MM.1S (cell line): ENCODE measurements around the gene TSPAN12.

Experiments used
- DNase-seq: peaks from one replicate; pipeline ENCODE4 v3.0.0-alpha.2; 2015
- H2AFZ ChIP-seq: fragments of 300-600 bp; sonication (generic); 2 replicates; pipeline ENCODE4 v1.6.0; 2016; ENCODE audit warnings: antibody characterized with exemption, low read length
- H3F3A ChIP-seq: fragments of 300-600 bp; sonication (generic); 2 replicates; pipeline ENCODE4 v1.6.1; 2016; ENCODE audit warnings: mild to moderate bottlenecking, antibody characterized with exemption, low read length, moderate library complexity, mixed read lengths; ENCODE audit not compliant: insufficient read depth
- H3K27ac ChIP-seq: fragments of 300-600 bp; sonication (generic); 2 replicates; pipeline ENCODE4 v1.5.1; 2016; ENCODE audit warnings: mild to moderate bottlenecking, low read length
- H3K27me3 ChIP-seq: fragments of 300-600 bp; sonication (generic); replicated peaks from 2 replicates; pipeline ENCODE4 v1.6.0; 2016; ENCODE audit warnings: low read length; ENCODE audit not compliant: insufficient read depth
- H3K36me3 ChIP-seq: fragments of 300-600 bp; sonication (generic); replicated peaks from 2 replicates; pipeline ENCODE4 v1.6.1; 2016; ENCODE audit warnings: mild to moderate bottlenecking, low read length, mixed read lengths; ENCODE audit not compliant: insufficient read depth
- H3K4me1 ChIP-seq: fragments of 300-600 bp; sonication (generic); 2 replicates; pipeline ENCODE4 v1.6.1; 2016; ENCODE audit warnings: low read length, mixed read lengths
- H3K4me2 ChIP-seq: fragments of 300-600 bp; sonication (generic); 2 replicates; pipeline ENCODE4 v1.6.0; 2016; ENCODE audit warnings: low read depth, low read length
- H3K4me3 ChIP-seq: fragments of 300-600 bp; sonication (generic); 2 replicates; pipeline ENCODE4 v1.5.1; 2016; ENCODE audit warnings: low read length, mixed read lengths
- H3K79me2 ChIP-seq: fragments of 300-600 bp; sonication (generic); 2 replicates; pipeline ENCODE4 v1.6.1; 2016; ENCODE audit warnings: mixed run types, low read length, mixed read lengths
- H3K9ac ChIP-seq: fragments of 300-600 bp; sonication (generic); 2 replicates; pipeline ENCODE4 v1.6.1; 2016; ENCODE audit warnings: low read length, mixed read lengths
- H3K9me2 ChIP-seq: fragments of 300-600 bp; sonication (generic); replicated peaks from 2 replicates; pipeline ENCODE4 v1.6.1; 2016; ENCODE audit warnings: mild to moderate bottlenecking, low read length, mixed read lengths; ENCODE audit not compliant: insufficient read depth
- H3K9me3 ChIP-seq: fragments of 300-600 bp; sonication (generic); replicated peaks from 2 replicates; pipeline ENCODE4 v1.6.1; 2016; ENCODE audit warnings: mild to moderate bottlenecking, low read length, mixed read lengths; ENCODE audit not compliant: insufficient read depth
- H4K20me1 ChIP-seq: fragments of 300-600 bp; sonication (generic); 2 replicates; pipeline ENCODE4 v1.6.1; 2016; ENCODE audit warnings: mild to moderate bottlenecking, low read length, moderate library complexity, mixed read lengths; ENCODE audit not compliant: insufficient read depth
- EZH2 ChIP-seq: fragments of 300-600 bp; sonication (generic); optimal IDR thresholded peaks from 2 replicates; pipeline ENCODE3; 2017; ENCODE audit warnings: low read depth, mild to moderate bottlenecking, antibody characterized with exemption, low read length, mixed read lengths
- EZH2phosphoT487 ChIP-seq: fragments of 300-600 bp; sonication (generic); IDR thresholded peaks from 2 replicates; pipeline ENCODE4 v1.6.1; 2018; ENCODE audit warnings: antibody characterized with exemption, low read length
- TF ChIP-seq, protein P1 (sequence below): fragments of 300-600 bp; sonication (generic); IDR thresholded peaks from 2 replicates; pipeline ENCODE4 v1.5.1; 2016; ENCODE audit warnings: antibody characterized with exemption, low read length, mixed read lengths

The TSPAN12 gene

GRCh38 chr7:120792091-120792860, 65.7 kb downstream of the TSPAN12 start:
- no peaks in the 10 kb centered on the region for H4K20me1 ChIP-seq
- peak; percentile 73 for DNase-seq
- H3K4me2 ChIP-seq, result no peak overlapping the region
- no peaks in the 10 kb centered on the region for H3K9me2 ChIP-seq
- no peaks in the 10 kb centered on the region for H3K36me3 ChIP-seq
- peak overlapping the region; percentile 23 for H2AFZ ChIP-seq
- H3K9ac ChIP-seq, result no peak overlapping the region
- H3K4me1 ChIP-seq, result peaks cover 4% of the 10 kb centered on the region; the same call in 1 of the 2 replicates
- H3F3A ChIP-seq, result no peaks in the 10 kb centered on the region
- H3K9me3 ChIP-seq, result no peaks in the 10 kb centered on the region
- no peaks in the 10 kb centered on the region for H3K79me2 ChIP-seq
- TF ChIP-seq, protein P1, sequence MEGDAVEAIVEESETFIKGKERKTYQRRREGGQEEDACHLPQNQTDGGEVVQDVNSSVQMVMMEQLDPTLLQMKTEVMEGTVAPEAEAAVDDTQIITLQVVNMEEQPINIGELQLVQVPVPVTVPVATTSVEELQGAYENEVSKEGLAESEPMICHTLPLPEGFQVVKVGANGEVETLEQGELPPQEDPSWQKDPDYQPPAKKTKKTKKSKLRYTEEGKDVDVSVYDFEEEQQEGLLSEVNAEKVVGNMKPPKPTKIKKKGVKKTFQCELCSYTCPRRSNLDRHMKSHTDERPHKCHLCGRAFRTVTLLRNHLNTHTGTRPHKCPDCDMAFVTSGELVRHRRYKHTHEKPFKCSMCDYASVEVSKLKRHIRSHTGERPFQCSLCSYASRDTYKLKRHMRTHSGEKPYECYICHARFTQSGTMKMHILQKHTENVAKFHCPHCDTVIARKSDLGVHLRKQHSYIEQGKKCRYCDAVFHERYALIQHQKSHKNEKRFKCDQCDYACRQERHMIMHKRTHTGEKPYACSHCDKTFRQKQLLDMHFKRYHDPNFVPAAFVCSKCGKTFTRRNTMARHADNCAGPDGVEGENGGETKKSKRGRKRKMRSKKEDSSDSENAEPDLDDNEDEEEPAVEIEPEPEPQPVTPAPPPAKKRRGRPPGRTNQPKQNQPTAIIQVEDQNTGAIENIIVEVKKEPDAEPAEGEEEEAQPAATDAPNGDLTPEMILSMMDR, result peak; percentile 99
- TF ChIP-seq EZH2, result no peak
- no peak overlapping the region for H3K4me3 ChIP-seq
- H3K27me3 ChIP-seq, result no peaks in the 10 kb centered on the region
- no peak overlapping the region for H3K27ac ChIP-seq

DNA sequence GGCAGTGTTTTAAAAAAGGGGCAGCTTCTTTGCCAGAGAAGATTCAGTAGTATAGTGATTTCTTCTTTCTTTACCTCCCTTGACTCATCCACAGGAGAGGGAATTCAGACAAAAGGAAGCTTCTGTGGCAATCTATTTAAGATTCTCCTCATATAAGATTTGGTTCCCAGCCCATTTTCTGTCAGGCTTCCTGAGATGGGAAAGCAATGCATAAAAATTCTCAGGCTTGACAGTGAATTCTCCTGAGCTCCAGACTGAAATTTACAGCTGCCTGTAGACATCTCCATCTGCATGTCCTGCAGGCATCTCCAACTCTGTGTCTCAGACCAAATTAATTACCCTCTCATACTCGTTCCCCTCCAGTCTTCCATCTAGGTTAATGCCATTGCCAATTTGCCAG, 72.8 kb downstream of the TSPAN12 start:
- Histone ChIP-seq H3K4me3 (no peak overlapping the region), H3K9me2 (no peaks in the 10 kb centered on the region), H3K9ac (no peak overlapping the region), H3K9me3 (no peaks in the 10 kb centered on the region), H2AFZ (no peak overlapping the region), H3K4me2 (no peak overlapping the region), H4K20me1 (no peaks in the 10 kb centered on the region), H3K4me1 (no peaks in the 10 kb centered on the region), H3K79me2 (no peaks in the 10 kb centered on the region), H3F3A (no peaks in the 10 kb centered on the region), H3K27me3 (no peaks in the 10 kb centered on the region), H3K27ac (no peak overlapping the region), H3K36me3 (no peaks in the 10 kb centered on the region)
- DNase-seq, result no peak
- TF ChIP-seq EZH2 (no peak), EZH2phosphoT487 (no peak)
- TF ChIP-seq, protein P1, result no peak

DNA sequence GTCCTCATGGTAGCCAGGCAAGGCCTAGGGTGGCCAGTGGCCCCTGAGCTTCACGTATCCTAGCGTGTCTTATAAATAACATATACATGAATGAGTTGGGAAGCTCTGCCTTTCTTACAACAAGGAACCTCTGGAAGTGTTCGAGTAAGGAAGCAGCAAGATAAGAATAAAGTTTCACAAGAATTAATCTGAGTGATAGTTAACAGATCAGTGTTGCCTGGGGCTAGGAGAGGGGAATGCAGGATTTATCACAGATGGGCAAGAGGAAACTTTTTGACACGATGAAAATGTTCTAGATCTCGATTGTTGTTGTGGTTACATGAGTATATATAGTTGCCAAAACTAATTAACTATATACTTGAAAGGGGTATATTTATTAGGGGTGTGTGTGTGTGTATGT, 74.2 kb downstream of the TSPAN12 start:
- H3K9me3 ChIP-seq, result no peaks in the 10 kb centered on the region
- no peaks in the 10 kb centered on the region for H3F3A ChIP-seq
- no peak overlapping the region for H3K27ac ChIP-seq
- no peaks in the 10 kb centered on the region for H3K9me2 ChIP-seq
- H3K4me3 ChIP-seq, result no peak overlapping the region
- no peaks in the 10 kb centered on the region for H3K79me2 ChIP-seq
- H2AFZ ChIP-seq, result no peak overlapping the region
- TF ChIP-seq EZH2phosphoT487, result no peak
- TF ChIP-seq, protein P1, result no peak
- no peak for TF ChIP-seq EZH2
- no peak overlapping the region for H3K9ac ChIP-seq
- H4K20me1 ChIP-seq, result no peaks in the 10 kb centered on the region
- H3K4me2 ChIP-seq, result no peak overlapping the region
- no peaks in the 10 kb centered on the region for H3K27me3 ChIP-seq
- no peak for DNase-seq
- H3K4me1 ChIP-seq, result no peaks in the 10 kb centered on the region
- H3K36me3 ChIP-seq, result no peaks in the 10 kb centered on the region
